IPS-18c (cell line): Measurements from ENCODE around the gene RAET1G.

ENCODE experiments used
- H3K4me3 ChIP-seq: 2 replicates; pipeline ENCODE4 v1.7.0; 2013; ENCODE audit warnings: low read depth, mild to moderate bottlenecking, low read length, moderate library complexity; ENCODE audit not compliant: insufficient read depth
- H3K9me3 ChIP-seq: one replicate; pipeline ENCODE4 v1.6.1; 2013; ENCODE audit warnings: mild to moderate bottlenecking, low read length, moderate library complexity; ENCODE audit not compliant: control insufficient read depth, insufficient read depth

Gene RAET1G

DNA sequence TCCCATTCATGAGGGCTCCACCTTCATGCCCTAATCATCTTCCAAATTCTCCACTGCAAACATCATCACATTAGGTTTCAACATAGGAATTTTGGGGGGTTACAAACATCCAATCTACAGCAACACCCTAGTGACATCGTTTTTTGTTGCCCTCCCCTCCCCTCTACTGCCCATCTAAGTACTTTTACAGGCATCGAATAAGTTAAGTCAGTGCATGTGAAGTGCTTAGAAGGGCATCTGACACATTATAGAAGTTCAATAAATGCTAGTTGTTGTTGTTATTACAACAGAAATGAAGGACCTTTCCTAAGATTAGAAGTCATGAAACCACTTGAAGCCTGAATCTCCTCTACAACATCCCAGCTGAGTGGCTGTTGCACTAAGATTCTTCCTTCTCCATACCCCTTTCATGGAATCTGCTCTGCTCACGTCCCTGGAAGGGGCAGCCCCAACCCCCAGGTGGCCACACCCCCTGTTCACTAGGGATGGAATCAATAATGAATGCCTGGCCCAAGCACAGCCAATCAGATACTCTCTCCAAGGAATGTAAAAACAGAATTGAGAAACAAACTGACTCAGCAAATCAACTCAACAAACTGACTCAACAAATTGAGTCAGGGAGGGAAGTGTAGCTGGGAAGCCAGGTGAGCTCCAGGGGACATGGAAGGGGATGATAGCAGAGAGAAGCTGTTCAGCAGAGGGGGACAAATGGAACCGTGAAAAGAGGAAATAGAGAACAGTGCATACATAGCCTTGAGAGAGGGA is 54.9 kb downstream of the RAET1G start:
- Histone ChIP-seq H3K4me3 (no peak overlapping the region), H3K9me3 (no peaks in the 10 kb centered on the region)
